HG03575 (cell line): ENCODE results near the gene NDST1.

Source experiments
- ATAC-seq: cut with Tn5 transposase; IDR thresholded peaks from one replicate; pipeline ENCODE4 v1.9.1; 2021; ENCODE audit not compliant: unreplicated experiment, insufficient number of reproducible peaks, low FRiP score; ENCODE audit errors: extremely low read depth

Gene NDST1

DNA sequence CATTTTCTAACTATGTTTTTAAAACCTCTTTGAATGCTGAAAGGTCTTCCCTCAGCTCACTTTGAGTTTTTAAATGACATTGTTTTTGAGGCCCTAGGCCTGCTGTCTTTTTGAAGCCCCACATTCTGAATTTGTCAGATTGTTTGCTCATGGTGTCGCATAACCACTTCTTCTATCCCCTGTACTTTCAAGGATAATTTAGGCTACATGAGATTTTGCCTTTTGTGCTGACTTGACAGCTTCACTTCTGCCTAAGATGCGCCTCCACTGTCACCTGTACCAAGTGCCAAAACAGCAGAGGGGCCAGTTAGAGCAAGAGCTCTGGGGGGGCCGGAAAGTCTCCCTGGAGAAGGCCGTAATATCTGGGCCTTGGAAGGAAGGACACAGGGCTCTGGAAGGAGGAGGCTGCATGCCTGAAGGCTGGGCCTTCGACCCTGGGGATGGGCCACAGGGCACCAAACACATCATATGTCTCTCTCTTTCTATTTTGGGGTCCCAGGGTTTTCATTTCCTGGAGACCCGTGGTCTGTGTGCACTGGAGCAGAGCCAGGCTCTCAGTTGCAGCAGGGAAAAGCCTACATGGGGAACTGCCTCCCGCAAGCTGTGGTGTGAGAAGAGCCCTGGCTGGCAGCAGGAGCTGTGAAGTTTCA lies 49.1 kb downstream of the NDST1 start:
- ATAC-seq: no peak

DNA sequence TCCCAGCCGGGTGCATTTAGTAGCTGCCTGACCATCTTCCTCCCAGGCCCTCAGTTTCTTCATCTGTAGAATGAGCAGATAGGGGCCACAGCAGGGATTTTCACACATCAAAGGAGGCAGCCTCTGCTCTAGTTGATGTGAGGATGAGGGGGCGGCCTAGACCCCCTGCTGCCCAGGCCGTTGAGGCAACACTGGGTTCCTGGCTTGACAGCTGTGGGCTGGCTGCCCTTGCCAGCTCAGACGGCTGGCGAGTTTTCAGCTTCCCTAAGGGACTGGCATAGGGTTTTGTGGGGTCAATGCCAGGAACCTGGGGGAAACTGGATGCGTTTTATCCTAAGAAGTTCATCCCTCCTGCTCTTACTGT lies 49.6 kb downstream of the NDST1 start:
- ATAC-seq: no peak

DNA sequence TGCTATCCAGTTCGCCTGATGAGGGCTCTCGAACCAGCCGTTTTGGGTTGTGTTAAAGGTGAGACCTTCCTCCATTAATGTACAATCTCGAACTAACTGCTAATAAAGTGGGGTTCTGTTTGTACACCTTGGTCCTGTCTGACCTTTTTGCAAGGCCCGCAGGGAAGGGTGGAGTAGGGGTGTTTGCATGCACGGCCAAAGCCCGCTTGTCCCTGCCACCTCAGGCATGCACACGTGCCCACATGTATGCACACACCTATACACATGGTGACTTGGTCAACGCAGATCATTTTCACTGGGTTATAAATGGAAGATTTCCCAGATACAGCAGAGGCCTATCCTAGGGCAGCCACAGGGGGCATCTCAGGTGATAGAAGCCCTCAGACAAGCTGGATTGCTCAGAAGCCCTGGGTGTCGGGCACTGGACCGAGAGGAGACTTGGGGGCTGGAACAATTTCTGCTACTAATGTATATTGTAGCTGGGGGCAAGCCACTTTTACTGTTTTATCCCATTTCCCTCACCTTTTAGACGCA lies 50.2 kb downstream of the NDST1 start:
- no peak for ATAC-seq

DNA sequence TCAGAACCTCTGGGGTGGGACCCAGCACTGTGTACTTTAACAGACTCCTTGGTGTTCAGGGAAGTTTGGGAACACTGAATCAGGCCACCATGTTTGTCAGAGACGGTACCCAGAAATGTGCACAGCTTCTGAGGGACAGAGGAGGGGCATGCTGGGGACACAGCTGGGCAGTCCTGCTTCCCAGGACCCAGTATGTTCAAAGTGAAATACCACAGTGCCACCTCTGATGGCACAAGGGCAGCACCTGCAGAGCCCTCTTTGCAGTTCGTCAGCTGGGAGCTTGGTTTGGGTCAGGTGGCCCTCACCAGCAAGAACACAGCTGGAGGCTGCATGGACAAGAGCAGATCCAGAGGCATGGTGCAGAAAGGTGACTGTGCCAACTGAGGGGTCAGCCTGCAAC lies 51.2 kb downstream of the NDST1 start:
- ATAC-seq: no peak

DNA sequence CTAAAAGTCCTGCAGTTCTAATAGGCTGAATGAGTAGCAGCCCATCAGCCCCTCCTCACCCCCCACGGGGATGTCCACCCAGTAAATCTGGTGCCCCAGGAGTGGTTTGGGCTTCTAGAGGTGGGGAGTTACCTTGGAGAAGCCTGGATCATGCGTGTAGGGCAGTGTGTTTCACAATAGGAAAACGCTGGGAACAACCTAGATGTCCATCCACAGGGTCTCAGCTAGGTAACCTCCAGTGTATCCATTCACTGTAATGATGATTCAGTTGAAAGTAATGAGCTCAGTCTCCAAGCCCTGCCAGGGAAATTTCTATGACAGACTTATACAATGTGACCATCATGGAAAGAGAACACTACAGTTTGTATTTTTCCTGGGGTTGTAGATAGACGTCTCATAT lies 51.8 kb downstream of the NDST1 start:
- no peak for ATAC-seq

DNA sequence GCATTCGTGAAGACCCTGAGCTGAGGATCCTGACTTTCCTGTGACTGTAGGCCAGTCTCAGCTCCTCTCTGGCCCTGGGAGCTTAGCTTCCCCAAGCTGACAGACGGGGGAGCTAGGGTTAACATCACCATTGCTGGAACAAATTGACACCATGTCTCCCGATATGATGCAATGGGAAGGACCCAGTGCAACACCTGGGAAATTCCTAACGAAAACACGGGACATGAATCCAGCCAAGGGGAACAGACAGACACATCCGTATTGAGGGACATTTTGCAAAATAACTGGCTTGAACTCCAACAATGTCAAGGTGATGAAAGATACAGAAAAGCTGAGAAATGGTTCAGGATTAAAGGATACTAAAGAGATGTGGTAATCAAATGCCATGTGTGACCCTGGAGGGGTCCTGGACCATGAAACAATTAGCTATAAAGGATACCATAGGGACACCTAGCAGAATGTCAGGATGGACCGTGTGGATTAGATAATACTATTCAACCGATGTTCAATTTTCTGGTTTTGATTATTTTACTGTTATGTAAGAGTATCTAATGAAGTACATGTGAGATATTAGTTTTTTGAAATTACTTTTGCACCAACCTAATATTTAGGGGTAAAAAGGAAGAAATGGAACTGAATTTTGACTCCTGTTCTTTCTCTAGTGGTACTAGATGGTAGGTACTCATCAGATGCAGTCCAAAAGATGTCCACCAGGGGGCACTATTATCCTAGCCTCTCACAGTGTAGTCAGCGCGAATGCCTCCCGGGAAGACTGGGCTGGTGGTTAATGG lies 52.7 kb downstream of the NDST1 start:
- ATAC-seq: peak; percentile 55

DNA sequence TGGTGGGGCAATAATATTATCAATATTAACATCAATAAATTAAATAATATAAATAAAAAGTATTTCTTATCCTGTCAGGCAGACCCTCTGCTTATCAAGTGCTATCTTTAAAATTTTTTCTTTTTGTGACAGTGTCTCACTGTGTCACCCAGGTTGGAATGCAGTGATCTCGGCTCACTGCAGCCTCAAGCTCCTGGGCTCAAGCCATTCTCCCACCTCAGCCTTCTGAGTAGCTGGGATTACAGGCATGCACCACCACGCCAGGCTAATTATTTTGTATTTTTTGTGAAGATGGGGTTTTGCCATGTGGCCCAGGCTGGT lies 53.2 kb downstream of the NDST1 start:
- no peak for ATAC-seq

DNA sequence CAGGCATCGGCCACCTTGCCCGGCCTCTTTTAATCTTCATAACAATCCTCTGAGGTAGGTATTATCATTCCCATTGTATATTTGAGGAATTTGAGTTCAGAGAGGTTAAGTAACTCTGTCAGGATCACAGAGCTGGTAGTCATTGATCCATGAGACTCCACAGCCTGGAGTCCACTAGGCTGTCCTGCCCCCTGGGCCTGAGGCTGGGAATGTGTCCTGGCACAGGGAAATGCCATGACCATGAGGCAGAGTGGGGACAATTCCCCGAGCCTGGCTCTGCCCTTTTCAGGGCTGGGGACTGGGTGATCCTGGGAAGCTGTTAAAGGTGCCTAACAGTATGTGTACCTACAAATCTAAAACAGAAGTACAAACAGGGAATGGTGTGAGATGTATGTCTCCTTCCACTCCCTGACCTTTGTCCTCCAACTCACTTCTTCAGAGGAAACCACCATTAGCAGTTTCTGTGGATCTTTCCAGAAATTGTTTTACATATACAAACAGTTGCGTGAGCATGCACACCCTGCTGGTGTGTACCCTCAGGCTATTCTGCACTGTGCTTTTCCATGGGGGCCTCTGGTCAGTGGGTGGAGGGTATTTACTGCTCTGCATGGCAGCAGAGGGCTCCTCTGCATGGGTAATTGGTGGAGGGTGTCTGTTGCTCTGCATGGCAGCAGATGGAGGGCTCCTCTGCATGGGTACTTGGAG lies 53.8 kb downstream of the NDST1 start:
- no peak for ATAC-seq

DNA sequence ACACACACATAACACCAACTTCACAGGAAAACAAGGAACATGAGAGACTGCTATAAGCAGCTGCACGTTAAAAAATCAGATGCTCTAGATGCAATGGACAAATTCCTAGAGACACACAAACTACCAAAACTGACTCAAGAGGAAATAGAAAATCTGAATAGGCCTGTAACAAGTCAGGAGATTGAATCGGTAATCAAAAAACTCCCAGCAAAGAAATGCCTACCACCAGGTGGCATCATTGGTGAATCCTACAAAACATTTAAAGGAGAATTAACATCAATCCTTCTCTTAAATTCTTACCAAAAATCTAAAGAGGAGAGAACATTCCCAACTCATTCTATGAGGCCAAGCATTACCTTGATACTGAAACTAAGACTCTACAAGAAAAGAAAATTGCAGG lies 54.9 kb downstream of the NDST1 start:
- no peak for ATAC-seq

DNA sequence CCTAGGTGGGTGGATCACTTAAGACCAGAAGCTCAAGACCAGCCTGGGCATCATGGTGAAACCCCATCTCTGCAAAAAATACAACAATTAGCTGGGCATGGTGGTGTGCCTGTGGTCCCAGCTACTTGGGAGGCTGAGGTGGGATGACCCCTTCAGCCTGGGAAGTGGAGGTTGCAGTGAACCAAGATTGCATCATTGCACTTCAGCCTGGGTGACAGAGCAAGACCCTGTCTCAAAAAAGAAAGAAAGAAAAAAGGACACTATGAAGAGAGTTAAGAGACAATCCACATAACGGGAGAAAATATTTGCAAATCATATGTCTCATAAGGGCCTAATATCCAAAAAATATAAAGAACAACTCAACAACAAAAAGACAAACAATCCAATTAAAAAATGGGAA lies 57.9 kb downstream of the NDST1 start:
- no peak for ATAC-seq

DNA sequence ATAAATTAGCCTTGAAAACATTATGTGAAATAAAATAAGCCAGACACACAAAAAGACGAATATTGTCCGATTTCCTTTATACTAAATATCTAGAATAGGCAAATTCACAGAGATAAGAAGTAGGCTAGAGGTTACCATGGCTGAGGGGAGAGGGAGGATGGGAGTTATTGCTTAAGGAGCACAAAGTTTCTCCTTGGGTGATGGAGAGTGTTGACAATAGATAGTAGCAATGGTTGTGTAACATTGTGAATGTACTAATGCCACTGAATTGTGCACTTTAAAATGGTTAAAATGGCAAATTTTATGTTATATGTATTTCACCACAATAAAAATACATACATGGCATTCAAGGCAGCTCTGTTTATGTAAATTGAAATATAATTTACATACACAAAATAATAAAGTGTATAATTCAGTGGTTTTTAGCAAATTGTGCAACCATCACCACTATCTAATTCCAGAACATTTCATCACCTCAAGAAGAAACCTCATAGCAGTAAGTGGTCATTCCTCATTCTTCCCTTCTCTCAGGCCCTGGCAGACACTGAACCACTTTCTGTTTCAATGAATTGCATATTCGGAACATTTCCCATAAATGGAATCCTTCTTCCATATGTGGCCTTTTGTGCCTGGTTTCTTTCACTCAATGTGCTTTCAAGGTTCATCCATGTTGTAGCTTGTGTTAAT lies 59.2 kb downstream of the NDST1 start:
- no peak for ATAC-seq

DNA sequence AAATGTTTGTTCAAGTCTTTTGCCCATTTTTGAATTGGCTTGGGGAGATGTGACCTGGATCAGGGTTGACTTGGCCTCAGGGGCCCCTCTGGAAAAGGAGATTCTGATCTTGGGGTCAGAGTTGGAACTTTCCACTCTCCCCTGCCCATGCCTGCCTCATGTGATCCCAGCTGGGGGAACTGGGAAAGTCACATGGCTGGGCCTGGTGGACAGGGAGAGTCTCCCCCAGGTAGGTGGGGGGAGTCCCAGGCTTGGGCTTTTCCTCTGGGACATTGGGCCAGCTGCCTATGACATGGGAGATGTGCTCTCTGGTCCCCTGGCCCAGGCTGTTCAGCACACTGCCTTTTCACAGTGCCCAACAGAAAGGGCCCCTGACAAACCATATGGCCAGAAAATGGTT lies 60.7 kb downstream of the NDST1 start:
- no peak for ATAC-seq

DNA sequence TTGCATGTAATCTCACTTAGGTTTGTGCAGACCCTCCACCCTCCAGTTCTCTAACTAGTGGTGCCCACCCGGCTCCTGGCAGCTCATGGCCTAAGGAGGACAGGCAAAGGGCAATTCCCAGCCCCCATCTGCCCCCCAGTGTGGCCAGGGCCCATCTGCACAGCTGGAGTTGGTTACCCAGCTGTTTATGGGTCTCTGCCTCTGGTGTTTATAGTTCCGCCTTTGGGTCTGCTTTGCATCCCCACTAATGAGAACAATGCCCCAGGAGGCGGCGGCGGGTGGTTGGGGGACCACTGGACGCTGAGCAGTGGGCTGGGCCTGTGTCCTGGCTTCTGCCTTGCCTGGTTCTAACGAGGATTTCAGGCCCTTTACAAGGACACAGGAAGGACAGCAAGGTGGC lies 62.4 kb downstream of the NDST1 start:
- ATAC-seq: no peak

DNA sequence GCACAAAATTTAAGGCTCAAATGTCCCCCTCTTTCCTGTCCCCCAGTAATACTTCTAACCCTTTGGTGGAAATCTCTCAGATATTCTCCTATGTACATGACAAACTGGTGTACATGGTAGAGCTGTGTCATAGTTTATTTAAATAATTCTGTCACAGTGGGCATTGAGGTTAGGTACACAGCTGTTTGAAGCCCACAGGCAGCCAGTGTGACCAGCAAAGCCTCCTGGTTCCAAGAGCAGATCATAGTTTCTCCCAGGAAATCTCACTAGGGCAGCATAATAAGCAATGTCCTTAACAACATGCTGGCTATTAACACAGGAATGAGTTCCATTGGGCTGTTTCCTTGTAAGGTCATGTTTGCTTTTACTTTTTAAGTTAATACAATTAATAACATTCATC lies 63.9 kb downstream of the NDST1 start:
- no peak for ATAC-seq

DNA sequence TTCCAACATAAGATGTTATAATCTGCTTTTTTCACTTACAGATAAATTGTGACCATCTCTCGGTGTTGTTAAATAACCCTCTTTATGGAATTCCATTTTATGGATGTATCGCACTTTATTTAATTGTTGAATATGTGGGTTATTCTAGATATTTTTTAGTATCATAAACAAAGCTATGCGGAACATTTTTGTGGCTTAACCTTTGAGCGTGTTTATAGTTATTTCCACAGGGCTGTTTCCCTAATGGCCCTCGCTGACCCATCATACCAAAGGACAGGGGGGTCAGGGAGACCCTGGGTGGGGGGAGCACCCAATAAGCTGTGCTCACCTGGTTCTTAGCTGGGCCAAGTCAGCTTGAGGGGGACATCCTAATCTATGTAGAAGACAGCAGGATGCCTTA lies 65.3 kb downstream of the NDST1 start:
- no peak for ATAC-seq

DNA sequence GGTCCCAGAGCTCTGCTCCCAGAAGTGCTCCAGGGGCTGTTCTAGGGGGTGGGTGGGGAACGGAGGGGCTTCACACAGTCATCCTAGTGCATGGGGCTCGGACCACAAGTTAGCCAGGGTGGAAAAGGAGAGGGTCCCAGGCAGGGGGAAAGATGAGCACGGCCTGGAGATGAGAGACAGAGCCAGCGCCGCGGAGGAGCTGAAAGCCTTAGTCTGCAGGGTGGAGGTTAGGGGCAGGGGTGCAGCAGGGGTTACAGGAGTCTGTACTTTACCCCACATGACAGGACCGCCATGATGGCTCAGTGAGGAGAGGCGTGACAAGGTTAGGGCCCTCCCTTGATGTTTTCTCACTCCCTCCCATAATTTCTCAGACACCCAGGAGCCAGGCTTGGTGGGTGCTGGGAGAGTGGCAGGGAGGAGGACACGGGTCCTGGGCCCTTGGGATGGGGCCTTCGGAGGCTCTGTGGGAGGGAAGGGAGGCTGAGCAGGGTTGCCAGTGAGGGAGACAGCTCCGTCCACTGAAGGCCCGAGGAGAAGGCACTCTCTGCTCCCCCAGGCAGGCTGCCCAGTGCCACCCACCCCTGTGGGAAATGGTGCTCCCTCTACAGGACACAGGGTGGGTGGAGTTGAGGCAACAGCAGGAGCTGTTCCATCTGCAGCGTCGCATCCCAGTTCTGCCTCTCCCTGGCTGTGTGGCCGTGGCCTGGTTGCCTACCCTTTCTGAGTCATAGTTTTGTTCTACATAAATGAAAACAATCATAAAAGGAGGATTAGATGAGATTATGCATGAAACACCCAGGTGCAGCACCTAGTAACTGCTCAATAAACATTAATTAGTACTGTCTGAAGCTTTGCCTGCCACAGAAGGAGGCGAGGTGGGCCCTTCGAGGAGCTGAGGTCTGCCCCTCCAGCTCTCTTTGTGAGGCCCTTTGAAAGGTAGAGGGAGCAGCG lies 66.2 kb downstream of the NDST1 start:
- ATAC-seq: no peak

DNA sequence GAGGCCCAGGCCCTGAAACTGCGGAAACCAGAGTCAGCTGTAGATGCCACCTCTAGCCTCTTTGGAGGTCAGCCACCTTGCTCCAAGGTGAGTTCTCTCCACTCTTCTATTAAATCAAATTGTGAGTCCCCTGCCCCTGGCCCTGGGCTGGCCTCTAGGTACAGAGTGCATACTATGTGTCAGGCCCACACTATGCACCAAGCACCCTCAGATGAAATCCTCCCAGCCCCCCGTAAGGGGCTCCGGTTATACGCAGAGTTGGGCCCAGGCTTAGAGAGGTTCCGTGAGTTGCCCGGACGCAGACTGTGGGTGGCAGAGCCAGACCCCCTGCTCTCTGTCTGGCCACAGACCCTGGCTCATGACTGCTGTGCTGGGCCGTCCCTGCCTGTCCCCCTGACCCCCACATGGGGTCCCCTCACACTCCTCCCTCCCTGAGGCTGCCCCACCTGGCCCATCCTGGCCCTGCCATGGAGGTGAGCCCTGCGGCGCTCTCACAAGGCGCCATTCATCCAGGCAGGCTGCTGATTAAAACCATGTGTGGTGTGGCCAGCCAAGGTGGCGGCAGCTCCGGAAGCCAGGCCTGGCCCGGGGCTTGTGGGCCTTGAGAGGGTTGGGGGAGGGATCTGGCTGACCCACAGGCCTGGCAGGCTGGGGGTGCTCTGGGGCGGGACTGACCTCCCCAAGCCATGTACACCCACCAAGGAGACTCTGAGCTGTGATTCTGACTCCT lies 67.1 kb downstream of the NDST1 start:
- ATAC-seq: no peak
